Activated gamma-delta T cell (primary cell): Measurements from ENCODE around the gene CARD6.
"Not testable (repeated sequence)": the region's sequence is repeated elsewhere in the genome, so short reads cannot be mapped to it uniquely, and the experiment has no call there.

Experiments
- DNase-seq: peaks from one replicate; lab custom pipeline; 2025; lab: John Stamatoyannopoulos, UW

Gene CARD6

DNA sequence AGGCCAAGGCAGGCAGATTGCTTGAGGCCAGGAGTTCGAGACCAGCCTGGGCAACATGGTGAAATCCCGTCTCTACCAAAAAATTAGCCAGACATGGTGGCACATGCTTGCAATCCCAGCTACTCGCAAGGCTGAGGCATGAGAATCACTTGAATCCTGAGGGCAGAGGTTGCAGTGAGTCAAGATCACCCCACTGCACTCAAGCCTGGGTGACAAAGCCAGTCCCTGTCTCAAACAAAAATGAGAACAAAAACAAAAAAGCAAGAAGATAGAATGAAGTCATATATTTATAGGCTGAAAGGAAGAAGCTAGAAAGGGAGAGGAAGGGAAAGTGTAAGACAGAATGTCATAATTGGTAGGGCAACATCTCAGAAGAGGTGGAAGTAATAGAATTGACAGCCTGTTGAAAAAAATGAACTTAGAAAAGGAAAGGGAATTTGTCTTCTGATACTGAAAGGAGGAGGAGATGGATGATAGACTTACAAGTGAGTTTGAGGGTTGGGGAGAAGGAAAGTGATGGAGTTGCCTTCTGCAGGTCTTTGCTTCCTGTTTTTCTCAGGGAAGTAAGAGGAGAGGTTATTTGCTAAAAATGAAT, 32.2 kb downstream of the CARD6 start:
- DNase-seq, result no peak

DNA sequence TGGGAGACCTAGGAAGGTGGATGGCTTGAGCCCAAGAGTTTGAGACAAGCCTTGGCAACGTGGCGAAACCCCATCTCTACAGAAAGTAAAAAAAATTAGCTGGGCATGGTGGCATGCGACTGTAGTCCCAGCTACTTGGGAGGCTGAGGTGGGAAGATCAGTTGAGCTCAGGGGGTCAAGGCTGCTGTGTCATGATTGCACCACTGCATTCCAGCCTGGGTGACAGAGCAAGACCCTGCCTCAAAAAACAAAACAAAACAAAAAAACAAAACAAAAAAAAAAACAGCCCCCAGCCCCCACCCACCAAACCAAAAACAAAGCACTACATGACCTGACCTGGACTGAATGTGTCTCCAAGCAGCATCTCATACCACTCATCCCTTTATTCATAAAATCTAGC, 34.8 kb downstream of the CARD6 start:
- no peak for DNase-seq

DNA sequence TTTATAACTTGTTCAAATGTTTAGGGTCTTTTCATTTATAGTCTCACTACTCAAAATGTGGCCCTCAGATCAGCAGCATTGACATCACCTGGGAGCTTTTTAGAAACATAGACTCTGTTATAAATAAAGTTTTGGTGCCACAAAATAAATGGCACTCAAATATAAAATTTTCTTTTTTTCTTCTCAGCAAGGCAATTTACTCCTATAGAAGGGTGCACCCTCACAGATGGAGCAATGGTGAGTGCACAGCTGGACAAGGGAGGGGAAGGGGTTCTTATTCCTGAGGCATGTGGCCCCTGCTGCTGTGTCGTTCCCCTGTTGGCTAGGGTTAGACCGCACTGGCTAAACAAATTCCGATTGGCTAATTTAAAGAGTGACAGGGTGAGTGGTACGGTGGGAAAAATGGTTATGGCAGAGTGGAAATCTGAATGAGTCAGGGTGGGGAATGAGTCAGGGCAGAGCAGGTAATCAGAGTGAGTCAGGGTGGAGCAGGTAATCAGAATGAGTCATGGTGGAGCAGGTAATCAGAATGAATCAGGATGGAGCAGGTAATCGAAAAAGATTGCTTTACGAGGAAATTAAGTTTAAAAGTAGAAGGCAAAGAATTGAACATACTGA, 36.3 kb downstream of the CARD6 start:
- no peak for DNase-seq

DNA sequence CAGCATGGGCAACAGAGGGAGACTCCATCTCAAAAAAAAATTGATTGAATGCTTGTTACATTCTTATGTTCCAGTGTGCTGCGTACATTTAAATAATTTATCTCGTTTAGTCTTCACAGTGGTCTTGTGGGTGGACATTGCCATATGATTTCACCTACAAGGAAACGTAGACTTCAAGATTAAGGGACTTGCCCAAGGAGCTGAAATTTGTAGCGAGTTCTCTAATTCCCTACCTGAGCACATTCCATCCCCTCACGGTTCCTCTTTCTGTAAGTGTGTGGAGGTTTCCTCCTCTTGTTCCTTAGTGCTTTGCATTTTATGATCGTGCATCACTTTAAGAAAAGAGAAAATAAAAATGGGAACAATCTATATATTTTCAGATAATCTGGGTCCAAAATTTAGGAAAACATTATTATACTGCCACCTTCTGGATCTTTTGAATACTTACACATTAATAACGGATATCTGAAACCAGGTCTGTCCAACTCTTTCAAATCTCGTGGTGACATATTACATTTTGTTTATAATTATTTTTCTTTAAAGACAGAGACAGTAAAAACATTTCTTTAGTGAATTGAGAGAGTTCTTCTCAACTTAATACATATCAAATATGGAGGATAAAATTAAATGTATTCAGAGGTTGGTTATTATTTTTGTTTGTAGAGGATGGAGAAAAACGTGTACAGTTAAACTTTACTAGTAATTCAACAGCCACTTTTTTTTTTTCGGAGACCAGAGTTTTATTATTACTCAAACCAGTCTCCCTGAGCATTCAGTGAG, 38.2 kb downstream of the CARD6 start:
- no peak for DNase-seq

DNA sequence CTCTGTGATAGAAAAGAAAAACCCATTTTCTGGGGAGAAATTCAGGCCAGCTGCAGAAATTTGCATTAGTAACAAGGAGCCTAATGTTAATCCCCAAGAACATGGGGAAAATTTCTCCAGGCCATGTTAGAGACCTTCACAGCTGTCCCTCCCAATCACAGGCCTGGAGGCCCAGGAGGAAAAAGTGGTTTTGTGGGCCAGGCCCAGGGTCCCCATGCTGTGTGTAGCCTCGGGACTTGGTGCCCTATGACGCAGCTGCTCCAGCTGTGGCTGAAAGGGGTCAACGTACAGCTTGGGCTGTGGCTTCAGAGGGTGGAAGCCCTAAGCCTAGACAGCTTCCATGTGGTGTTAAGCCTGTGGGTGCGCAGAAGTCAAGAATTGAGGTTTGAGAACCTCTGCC, 41.1 kb downstream of the CARD6 start:
- no peak for DNase-seq

DNA sequence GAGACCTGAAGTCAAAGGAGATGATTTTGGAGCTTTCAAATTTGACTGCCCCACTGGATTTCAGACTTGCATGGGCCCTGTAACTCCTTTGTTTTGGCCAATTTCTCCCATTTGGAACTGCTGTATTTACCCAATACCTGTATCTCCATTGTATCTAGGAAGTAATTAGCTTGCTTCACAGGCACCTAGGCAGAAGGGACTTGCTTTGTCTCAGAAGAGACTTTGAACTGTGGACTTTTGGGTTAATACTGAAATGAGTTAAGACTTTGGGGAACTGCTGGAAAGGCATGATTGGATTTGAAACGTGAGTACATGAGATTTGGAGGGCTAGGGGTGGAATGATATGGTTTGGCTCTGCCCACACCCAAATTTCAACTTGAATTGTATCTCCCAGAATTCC, 41.9 kb downstream of the CARD6 start:
- DNase-seq, result not testable (repeated sequence)

DNA sequence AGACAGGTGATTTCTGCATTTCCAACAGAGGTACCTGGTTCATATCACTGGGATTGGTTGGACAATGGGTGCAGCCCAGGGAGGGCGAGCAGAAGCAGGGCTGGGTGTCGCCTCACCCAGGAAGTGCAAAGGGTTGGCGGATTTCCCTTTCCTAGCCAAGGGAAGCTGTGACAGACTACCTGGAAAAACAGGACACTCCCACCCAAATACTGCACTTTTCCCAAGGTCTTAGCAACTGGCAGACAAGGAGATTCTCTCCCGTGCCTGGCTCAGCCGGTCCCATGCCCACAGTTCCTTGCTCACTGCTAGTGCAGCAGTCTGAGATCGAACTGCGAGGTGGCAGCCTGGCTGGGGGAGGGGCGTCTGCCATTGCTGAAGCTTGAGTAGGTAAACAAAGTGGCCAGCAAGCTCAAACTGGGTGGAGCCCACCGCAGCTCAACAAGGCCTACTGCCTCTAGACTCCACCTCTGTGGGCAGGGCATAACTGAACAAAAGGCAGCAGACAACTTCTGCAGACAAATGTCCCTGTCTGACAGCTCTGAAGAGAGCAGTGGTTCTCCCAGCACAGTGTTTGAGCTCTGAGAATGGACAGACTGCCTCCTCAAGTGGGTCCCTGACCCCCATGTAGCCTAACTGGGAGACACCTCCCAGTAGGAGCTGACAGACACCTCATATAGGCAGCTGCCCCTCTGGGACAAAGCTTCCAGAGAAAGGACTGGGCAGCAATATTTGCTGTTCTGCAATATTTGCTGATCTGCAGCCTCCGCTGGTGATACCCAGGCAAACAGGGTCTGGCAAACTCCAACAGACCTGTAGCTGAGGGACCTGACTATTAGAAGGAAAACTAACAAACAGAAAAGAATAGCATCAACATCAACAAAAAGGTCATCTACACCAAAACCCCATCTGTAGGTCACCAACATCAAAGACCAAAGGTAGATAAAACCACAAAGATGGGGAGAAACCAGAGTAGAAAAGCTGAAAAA, 54.6 kb downstream of the CARD6 start:
- not testable (repeated sequence) for DNase-seq

DNA sequence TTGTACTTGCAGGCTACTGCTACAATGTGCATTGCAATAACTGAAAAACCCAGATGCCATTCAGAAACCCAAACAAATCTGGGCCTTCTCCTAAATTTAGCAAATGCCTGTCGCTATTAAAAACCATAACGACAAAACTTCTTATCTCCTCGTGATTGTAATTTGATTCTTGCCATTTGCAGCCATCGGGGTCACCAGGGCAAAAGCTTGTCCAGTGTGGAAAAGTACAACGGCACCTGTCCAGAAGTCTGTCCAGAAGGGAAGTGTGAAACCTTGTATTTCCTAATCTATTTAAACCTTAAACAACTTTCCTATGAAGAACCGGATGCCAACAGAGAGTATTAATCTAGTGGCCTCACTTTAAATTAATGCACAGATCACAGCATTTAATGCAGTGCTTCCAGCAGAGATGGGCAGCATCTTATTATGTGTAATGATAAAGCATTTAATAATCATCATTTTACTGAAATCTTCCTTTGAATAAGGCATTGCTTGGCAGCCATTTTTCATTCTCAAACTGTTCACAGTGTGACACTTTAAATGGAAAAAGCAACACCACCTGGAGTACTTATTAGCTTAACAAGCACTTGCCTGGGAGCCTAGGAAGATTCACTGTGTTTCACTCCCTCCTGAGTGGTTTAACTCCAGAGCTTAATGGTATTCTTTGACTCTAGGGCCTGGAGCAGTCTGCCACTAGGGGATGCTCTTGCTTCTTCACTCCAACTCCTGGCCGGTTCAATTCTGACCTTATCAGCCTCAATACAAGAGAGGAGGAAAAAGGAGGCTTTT, 63.2 kb downstream of the CARD6 start:
- DNase-seq, result no peak

DNA sequence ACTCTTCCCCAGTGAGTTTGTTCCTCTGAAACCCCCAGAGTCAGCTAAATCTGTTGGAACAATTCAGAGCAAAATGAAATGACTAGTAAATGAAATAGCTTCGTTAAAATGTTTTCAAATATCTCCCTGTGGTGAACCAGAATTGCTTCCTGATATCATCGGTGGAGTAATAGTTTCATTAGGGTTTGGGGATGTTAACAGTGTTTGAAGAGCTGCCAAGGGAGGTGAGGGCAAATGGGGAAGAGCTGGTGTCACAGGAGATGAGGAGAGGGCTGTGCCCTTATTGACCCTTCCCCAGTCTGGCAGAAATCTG, 63.8 kb downstream of the CARD6 start:
- DNase-seq, result no peak

DNA sequence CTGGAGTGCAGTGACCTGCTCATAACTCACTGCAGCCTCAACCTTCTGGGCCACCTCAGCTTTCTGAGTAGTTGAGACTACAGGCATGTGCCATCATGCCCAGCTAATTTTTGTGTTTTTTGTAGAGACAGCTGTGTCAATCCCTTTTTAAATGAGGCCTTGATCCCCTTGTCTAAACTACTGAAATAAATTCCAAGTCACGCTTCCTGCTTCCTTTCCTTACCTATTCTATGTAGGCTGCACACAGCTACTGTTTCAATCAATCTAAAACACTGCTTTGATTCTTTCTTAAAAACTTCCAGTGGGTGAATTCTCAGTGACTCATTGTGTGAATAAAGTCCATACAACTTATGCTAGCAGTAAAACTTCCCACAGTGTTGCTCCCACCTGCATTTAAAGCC, 65.2 kb downstream of the CARD6 start:
- DNase-seq, result no peak

DNA sequence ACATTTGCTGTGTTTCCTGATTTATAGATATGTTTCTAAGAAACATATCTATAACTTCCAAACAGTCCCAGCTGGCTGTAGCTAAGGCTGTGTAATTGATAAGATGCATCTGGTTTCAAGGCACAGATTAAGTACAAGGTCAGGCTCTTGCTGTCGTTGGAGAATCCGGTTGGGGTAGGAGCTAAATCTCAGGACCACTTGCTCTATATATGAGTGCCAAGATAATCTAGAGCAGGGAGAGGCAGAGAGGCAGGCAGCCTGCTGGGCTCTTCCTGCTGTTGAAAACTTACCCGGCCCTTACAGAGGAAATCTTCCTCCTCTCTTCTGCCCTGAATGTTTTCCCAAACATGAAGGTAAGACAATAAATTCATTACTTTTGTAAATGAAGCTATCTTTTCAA, 68.1 kb downstream of the CARD6 start, which contains the start of gene C7:
Gene C7 (plus strand): TSS at position 234 of the 400 bp plus-strand sequence. CDS start 114 bp downstream, at position 348.
- no peak for DNase-seq

DNA sequence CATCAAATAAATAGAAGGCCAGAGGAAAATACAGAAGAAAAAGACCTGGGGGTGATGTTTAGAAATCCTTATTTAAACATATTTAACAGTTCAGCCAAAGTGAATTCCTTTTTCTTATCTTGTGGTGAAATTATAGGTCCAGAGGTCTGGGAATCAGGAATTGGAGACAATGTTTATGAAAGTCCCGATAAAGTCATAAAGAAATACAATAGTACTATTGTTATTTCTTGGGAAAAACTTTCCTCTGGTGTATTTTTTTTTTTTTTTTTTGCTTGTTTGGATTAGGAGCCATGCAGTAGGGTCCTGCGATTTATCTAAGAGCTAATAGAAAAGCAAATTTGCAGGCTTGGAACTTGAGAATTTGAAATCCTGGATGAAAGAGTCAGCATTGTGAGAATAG, 68.6 kb downstream of the CARD6 start:
- DNase-seq, result no peak
